Body of pancreas (tissue), 4 donors: ENCODE results near the gene MID1.

Experiments
- POLR2A ChIP-seq, 3 donors: fragments of 450-650 bp; IDR thresholded peaks; one replicate each; pipeline ENCODE4 v1.6.1; 2016; ENCODE audit warnings: antibody characterized with exemption in 3 of 3, mild to moderate bottlenecking in 2 of 3
- TF ChIP-seq, protein P1 (sequence below), 7 experiments: fragments of 450-650 bp in 4 of 7; fragments of 200-600 bp in 3 of 7; sonication (generic) in 3 of 7; IDR thresholded peaks; one replicate each; pipeline ENCODE4 v1.5.1; 2016 to 2019; ENCODE audit warnings: antibody characterized with exemption in 7 of 7

DNA sequence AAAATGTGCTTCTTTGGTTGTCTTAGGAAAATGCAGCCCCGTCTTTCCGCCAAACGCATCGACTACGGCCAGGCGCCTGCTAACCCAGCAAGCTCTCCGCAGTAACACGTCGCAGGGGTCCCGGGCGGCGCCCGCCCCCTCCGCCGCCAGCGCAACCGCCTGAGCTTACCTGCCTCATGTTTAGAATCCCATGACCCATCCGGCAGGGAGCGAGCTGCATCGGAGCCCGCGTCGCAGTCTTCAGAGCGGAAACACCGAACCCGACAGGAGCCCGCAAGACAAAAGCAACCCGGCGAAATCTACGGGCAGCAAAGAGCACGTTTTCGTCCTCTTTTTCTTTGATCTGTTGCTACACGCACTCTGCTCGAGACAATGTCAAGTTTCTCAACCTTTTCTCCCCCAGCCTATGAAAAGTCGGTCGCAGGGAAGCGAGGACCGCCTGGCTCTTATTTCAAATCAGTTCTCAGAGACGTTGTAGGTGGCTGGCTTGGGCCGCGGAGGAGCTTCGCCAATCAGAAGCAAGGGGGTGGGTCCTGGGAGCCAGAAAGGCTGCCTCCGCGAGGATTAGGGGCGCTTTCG lies at the start of gene MID1:
- TF ChIP-seq, protein P1, sequence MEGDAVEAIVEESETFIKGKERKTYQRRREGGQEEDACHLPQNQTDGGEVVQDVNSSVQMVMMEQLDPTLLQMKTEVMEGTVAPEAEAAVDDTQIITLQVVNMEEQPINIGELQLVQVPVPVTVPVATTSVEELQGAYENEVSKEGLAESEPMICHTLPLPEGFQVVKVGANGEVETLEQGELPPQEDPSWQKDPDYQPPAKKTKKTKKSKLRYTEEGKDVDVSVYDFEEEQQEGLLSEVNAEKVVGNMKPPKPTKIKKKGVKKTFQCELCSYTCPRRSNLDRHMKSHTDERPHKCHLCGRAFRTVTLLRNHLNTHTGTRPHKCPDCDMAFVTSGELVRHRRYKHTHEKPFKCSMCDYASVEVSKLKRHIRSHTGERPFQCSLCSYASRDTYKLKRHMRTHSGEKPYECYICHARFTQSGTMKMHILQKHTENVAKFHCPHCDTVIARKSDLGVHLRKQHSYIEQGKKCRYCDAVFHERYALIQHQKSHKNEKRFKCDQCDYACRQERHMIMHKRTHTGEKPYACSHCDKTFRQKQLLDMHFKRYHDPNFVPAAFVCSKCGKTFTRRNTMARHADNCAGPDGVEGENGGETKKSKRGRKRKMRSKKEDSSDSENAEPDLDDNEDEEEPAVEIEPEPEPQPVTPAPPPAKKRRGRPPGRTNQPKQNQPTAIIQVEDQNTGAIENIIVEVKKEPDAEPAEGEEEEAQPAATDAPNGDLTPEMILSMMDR (IDR thresholded peaks at IDR 0.05): no peak
- TF ChIP-seq POLR2A (IDR thresholded peaks at IDR 0.05): peak in 2 of 3 donors; percentile 33 to 40
